Measurements from ENCODE around the gene RAB22A. TPM values are rescaled to one million over a fixed set of nuclear protein-coding genes. Genes with fewer than 3 reads are reported as not detected.

The RAB22A gene
- total RNA-seq, 2 donors from 2014 or later: 8.4 to 11.6 TPM

DNA sequence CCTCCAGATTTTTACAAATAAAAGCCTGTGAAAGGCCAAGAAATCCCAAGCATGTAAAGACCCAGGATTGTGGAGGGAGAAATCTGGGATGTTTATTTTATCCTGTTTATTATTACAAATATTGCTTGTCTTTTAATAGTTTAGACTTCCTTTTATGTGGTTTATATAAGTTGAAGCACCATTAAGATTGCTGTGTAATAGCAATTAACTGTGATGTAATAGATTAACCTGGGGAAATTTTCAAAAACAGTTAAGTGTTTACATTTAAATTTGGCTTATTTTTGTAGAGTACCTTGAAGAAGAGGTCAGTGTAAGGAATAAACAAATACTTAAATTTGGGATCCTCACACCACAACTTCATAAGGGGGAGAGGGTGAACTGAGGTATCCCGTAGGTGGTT lies 106.5 kb downstream of the RAB22A start:
- DNase-seq: no peak
- WGBS, 2 experiments (ENCODE audit: insufficient coverage in 1 of 2, insufficient read length in 1 of 2): 100% methylated on average over 1 of the region's 1 CpG; no CpG with 5 or more reads in 1 of the 2 experiments
- TF ChIP-seq, protein P1, sequence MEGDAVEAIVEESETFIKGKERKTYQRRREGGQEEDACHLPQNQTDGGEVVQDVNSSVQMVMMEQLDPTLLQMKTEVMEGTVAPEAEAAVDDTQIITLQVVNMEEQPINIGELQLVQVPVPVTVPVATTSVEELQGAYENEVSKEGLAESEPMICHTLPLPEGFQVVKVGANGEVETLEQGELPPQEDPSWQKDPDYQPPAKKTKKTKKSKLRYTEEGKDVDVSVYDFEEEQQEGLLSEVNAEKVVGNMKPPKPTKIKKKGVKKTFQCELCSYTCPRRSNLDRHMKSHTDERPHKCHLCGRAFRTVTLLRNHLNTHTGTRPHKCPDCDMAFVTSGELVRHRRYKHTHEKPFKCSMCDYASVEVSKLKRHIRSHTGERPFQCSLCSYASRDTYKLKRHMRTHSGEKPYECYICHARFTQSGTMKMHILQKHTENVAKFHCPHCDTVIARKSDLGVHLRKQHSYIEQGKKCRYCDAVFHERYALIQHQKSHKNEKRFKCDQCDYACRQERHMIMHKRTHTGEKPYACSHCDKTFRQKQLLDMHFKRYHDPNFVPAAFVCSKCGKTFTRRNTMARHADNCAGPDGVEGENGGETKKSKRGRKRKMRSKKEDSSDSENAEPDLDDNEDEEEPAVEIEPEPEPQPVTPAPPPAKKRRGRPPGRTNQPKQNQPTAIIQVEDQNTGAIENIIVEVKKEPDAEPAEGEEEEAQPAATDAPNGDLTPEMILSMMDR (conservative IDR thresholded peaks at IDR 0.05): no peak

GRCh38 chr20:58416835-58417234 lies 107.3 kb downstream of the RAB22A start:
- no peak overlapping the region for H3K4me3 Mint-ChIP-seq
- Histone ChIP-seq H3K4me3 (ENCODE audit: low read length) (no peak overlapping the region), H3K9me3 (ENCODE audit: control insufficient read depth, low read length) (peaks cover 8% of the 10 kb centered on the region), H3K4me1 (ENCODE audit: control insufficient read depth, insufficient read depth, low read length) (peaks cover 3% of the 10 kb centered on the region), H3K27me3 (ENCODE audit: control insufficient read depth, insufficient read depth, low read length, poor library complexity, severe bottlenecking) (no peaks in the 10 kb centered on the region), H3K27ac (ENCODE audit: low read depth, low read length) (no peak overlapping the region), H3K36me3 (ENCODE audit: control insufficient read depth, insufficient read depth, low read length) (peaks cover 42% of the 10 kb centered on the region), H3K9ac (ENCODE audit: extremely low read depth, low read length, poor library complexity, severe bottlenecking) (no peak overlapping the region)
- DNase-seq: no peak
- peaks cover 29% of the 10 kb centered on the region for H3K4me1 Mint-ChIP-seq
- no peaks in the 10 kb centered on the region for H3K27me3 Mint-ChIP-seq (ENCODE audit: insufficient read depth)
- 98% methylated on average over 2 of the region's 2 CpGs; no CpG with 5 or more reads in 1 of the 2 experiments for whole genome bisulfite sequencing, 2 experiments (ENCODE audit: insufficient coverage in 1 of 2, insufficient read length in 1 of 2)
- H3K9me3 Mint-ChIP-seq: peaks cover 16% of the 10 kb centered on the region
- TF ChIP-seq, protein P1 (conservative IDR thresholded peaks at IDR 0.05): no peak
- peak overlapping the region; percentile 41 for H3K27ac Mint-ChIP-seq
- peaks cover 42% of the 10 kb centered on the region for H3K36me3 Mint-ChIP-seq (ENCODE audit: low read depth)

More for the DNA sequence above, 106.5 kb downstream of the RAB22A start:
- Histone ChIP-seq H3K27me3 (ENCODE audit: control insufficient read depth, insufficient read depth, low read length, poor library complexity, severe bottlenecking) (no peaks in the 10 kb centered on the region), H3K4me1 (ENCODE audit: control insufficient read depth, insufficient read depth, low read length) (peaks cover 3% of the 10 kb centered on the region), H3K36me3 (ENCODE audit: control insufficient read depth, insufficient read depth, low read length) (peaks cover 44% of the 10 kb centered on the region), H3K4me3 (ENCODE audit: low read length) (no peak overlapping the region), H3K27ac (ENCODE audit: low read depth, low read length) (no peak overlapping the region), H3K9ac (ENCODE audit: extremely low read depth, low read length, poor library complexity, severe bottlenecking) (no peak overlapping the region), H3K9me3 (ENCODE audit: control insufficient read depth, low read length) (peaks cover 8% of the 10 kb centered on the region)
- Mint-ChIP-seq H3K27me3 (ENCODE audit: insufficient read depth) (no peaks in the 10 kb centered on the region), H3K36me3 (ENCODE audit: low read depth) (peaks cover 41% of the 10 kb centered on the region), H3K4me1 (peaks cover 24% of the 10 kb centered on the region), H3K4me3 (no peak overlapping the region), H3K9me3 (peaks cover 16% of the 10 kb centered on the region), H3K27ac (peak overlapping the region; percentile 41)

Other genes with a start within 250 kb of the RAB22A start
- gene ANKRD60, start 81.1 kb upstream of the RAB22A start, total RNA-seq: not detected
- gene VAPB, start 79.5 kb downstream of the RAB22A start, total RNA-seq: 10 to 100 TPM; 47.3 to 47.5 TPM
- 1 to 10 TPM; 6.4 TPM for gene APCDD1L, start 205.7 kb downstream of the RAB22A start, total RNA-seq

All from endodermal cell (in vitro differentiated cells).